ENCODE measurements around the gene KCTD1.

Gene KCTD1

GRCh38 chr18:26536664-26537063 is 11.7 kb downstream of the KCTD1 start:
- no peaks in the 10 kb centered on the region for H3K4me1 ChIP-seq (ENCODE audit: control insufficient read depth, insufficient read depth, low read length, poor library complexity, severe bottlenecking)
- no peaks in the 10 kb centered on the region for H3K36me3 ChIP-seq (ENCODE audit: control insufficient read depth, insufficient read depth, low read length)
- no peak for DNase-seq
- no peak overlapping the region for H3K27ac ChIP-seq (ENCODE audit: insufficient read depth, low read length, poor library complexity, severe bottlenecking)
- H3K9me3 ChIP-seq (ENCODE audit: control insufficient read depth, low read length) = no peaks in the 10 kb centered on the region
- no peaks in the 10 kb centered on the region for H3K27me3 ChIP-seq (replicated peaks; ENCODE audit: control insufficient read depth, insufficient read depth, low read length, poor library complexity, severe bottlenecking)
- no peak overlapping the region for H3K4me3 ChIP-seq (ENCODE audit: insufficient read depth, low read depth, low read length, poor library complexity, severe bottlenecking)

GRCh38 chr18:26536032-26536431 is 12.3 kb downstream of the KCTD1 start:
- no peaks in the 10 kb centered on the region for H3K4me1 ChIP-seq (ENCODE audit: control insufficient read depth, insufficient read depth, low read length, poor library complexity, severe bottlenecking)
- no peak for DNase-seq
- H3K27ac ChIP-seq (ENCODE audit: insufficient read depth, low read length, poor library complexity, severe bottlenecking) = no peak overlapping the region
- H3K36me3 ChIP-seq (ENCODE audit: control insufficient read depth, insufficient read depth, low read length) = no peaks in the 10 kb centered on the region
- no peaks in the 10 kb centered on the region for H3K27me3 ChIP-seq (replicated peaks; ENCODE audit: control insufficient read depth, insufficient read depth, low read length, poor library complexity, severe bottlenecking)
- H3K4me3 ChIP-seq (ENCODE audit: insufficient read depth, low read depth, low read length, poor library complexity, severe bottlenecking) = no peak overlapping the region
- no peaks in the 10 kb centered on the region for H3K9me3 ChIP-seq (ENCODE audit: control insufficient read depth, low read length)

- Histone ChIP-seq H3K4me1 (ENCODE audit: control insufficient read depth, insufficient read depth, low read length, poor library complexity, severe bottlenecking) (no peaks in the 10 kb centered on the region), H3K27me3 (replicated peaks; ENCODE audit: control insufficient read depth, insufficient read depth, low read length, poor library complexity, severe bottlenecking) (no peaks in the 10 kb centered on the region), H3K27ac (ENCODE audit: insufficient read depth, low read length, poor library complexity, severe bottlenecking) (no peak overlapping the region), H3K36me3 (ENCODE audit: control insufficient read depth, insufficient read depth, low read length) (no peaks in the 10 kb centered on the region), H3K9me3 (ENCODE audit: control insufficient read depth, low read length) (no peaks in the 10 kb centered on the region), H3K4me3 (ENCODE audit: insufficient read depth, low read depth, low read length, poor library complexity, severe bottlenecking) (no peak overlapping the region)
- no peak for DNase-seq
These were observed 12.7 kb downstream of the KCTD1 start for GRCh38 chr18:26535630-26536029.

- H3K4me3 ChIP-seq (ENCODE audit: insufficient read depth, low read depth, low read length, poor library complexity, severe bottlenecking) = no peak overlapping the region
- H3K36me3 ChIP-seq (ENCODE audit: control insufficient read depth, insufficient read depth, low read length) = no peaks in the 10 kb centered on the region
- H3K27me3 ChIP-seq (replicated peaks; ENCODE audit: control insufficient read depth, insufficient read depth, low read length, poor library complexity, severe bottlenecking) = no peaks in the 10 kb centered on the region
- H3K9me3 ChIP-seq (ENCODE audit: control insufficient read depth, low read length) = no peaks in the 10 kb centered on the region
- H3K4me1 ChIP-seq (ENCODE audit: control insufficient read depth, insufficient read depth, low read length, poor library complexity, severe bottlenecking) = no peaks in the 10 kb centered on the region
- H3K27ac ChIP-seq (ENCODE audit: insufficient read depth, low read length, poor library complexity, severe bottlenecking) = no peak overlapping the region
- DNase-seq = no peak
These were observed 15.7 kb downstream of the KCTD1 start for GRCh38 chr18:26532367-26533340.

GRCh38 chr18:26531605-26532298 is 16.6 kb downstream of the KCTD1 start:
- Histone ChIP-seq H3K27me3 (replicated peaks; ENCODE audit: control insufficient read depth, insufficient read depth, low read length, poor library complexity, severe bottlenecking) (no peaks in the 10 kb centered on the region), H3K36me3 (ENCODE audit: control insufficient read depth, insufficient read depth, low read length) (no peaks in the 10 kb centered on the region)
- DNase-seq = no peak

GRCh38 chr18:26526966-26527234 is 21.5 kb downstream of the KCTD1 start:
- no peaks in the 10 kb centered on the region for H3K4me1 ChIP-seq (ENCODE audit: control insufficient read depth, insufficient read depth, low read length, poor library complexity, severe bottlenecking)
- DNase-seq = no peak
- no peak overlapping the region for H3K27ac ChIP-seq (ENCODE audit: insufficient read depth, low read length, poor library complexity, severe bottlenecking)
- no peaks in the 10 kb centered on the region for H3K36me3 ChIP-seq (ENCODE audit: control insufficient read depth, insufficient read depth, low read length)
- no peak overlapping the region for H3K4me3 ChIP-seq (ENCODE audit: insufficient read depth, low read depth, low read length, poor library complexity, severe bottlenecking)
- H3K27me3 ChIP-seq (replicated peaks; ENCODE audit: control insufficient read depth, insufficient read depth, low read length, poor library complexity, severe bottlenecking) = no peaks in the 10 kb centered on the region
- no peaks in the 10 kb centered on the region for H3K9me3 ChIP-seq (ENCODE audit: control insufficient read depth, low read length)

More at GRCh38 chr18:26531605-26532298, 16.6 kb downstream of the KCTD1 start:
- Histone ChIP-seq H3K4me1 (ENCODE audit: control insufficient read depth, insufficient read depth, low read length, poor library complexity, severe bottlenecking) (no peaks in the 10 kb centered on the region), H3K4me3 (ENCODE audit: insufficient read depth, low read depth, low read length, poor library complexity, severe bottlenecking) (no peak overlapping the region), H3K27ac (ENCODE audit: insufficient read depth, low read length, poor library complexity, severe bottlenecking) (no peak overlapping the region), H3K9me3 (ENCODE audit: control insufficient read depth, low read length) (no peaks in the 10 kb centered on the region)

- no peak for DNase-seq
- Histone ChIP-seq H3K9me3 (ENCODE audit: control insufficient read depth, low read length) (no peaks in the 10 kb centered on the region), H3K27me3 (replicated peaks; ENCODE audit: control insufficient read depth, insufficient read depth, low read length, poor library complexity, severe bottlenecking) (no peaks in the 10 kb centered on the region), H3K36me3 (ENCODE audit: control insufficient read depth, insufficient read depth, low read length) (no peaks in the 10 kb centered on the region), H3K27ac (ENCODE audit: insufficient read depth, low read length, poor library complexity, severe bottlenecking) (no peak overlapping the region), H3K4me1 (ENCODE audit: control insufficient read depth, insufficient read depth, low read length, poor library complexity, severe bottlenecking) (no peaks in the 10 kb centered on the region), H3K4me3 (ENCODE audit: insufficient read depth, low read depth, low read length, poor library complexity, severe bottlenecking) (no peak overlapping the region)
These were observed 22.0 kb downstream of the KCTD1 start for GRCh38 chr18:26526128-26526965.

- no peaks in the 10 kb centered on the region for H3K4me1 ChIP-seq (ENCODE audit: control insufficient read depth, insufficient read depth, low read length, poor library complexity, severe bottlenecking)
- H3K27me3 ChIP-seq (replicated peaks; ENCODE audit: control insufficient read depth, insufficient read depth, low read length, poor library complexity, severe bottlenecking) = no peaks in the 10 kb centered on the region
- H3K27ac ChIP-seq (ENCODE audit: insufficient read depth, low read length, poor library complexity, severe bottlenecking) = no peak overlapping the region
- H3K36me3 ChIP-seq (ENCODE audit: control insufficient read depth, insufficient read depth, low read length) = no peaks in the 10 kb centered on the region
- DNase-seq = no peak
- no peaks in the 10 kb centered on the region for H3K9me3 ChIP-seq (ENCODE audit: control insufficient read depth, low read length)
- H3K4me3 ChIP-seq (ENCODE audit: insufficient read depth, low read depth, low read length, poor library complexity, severe bottlenecking) = no peak overlapping the region
These were observed 23.6 kb downstream of the KCTD1 start for GRCh38 chr18:26524504-26525351.

- H3K27ac ChIP-seq (ENCODE audit: insufficient read depth, low read length, poor library complexity, severe bottlenecking) = no peak overlapping the region
- no peak for DNase-seq
These were observed 24.4 kb downstream of the KCTD1 start for GRCh38 chr18:26524002-26524401.

More at GRCh38 chr18:26524002-26524401, 24.4 kb downstream of the KCTD1 start:
- H3K27me3 ChIP-seq (replicated peaks; ENCODE audit: control insufficient read depth, insufficient read depth, low read length, poor library complexity, severe bottlenecking) = no peaks in the 10 kb centered on the region
- H3K36me3 ChIP-seq (ENCODE audit: control insufficient read depth, insufficient read depth, low read length) = no peaks in the 10 kb centered on the region
- no peak overlapping the region for H3K4me3 ChIP-seq (ENCODE audit: insufficient read depth, low read depth, low read length, poor library complexity, severe bottlenecking)
- no peaks in the 10 kb centered on the region for H3K9me3 ChIP-seq (ENCODE audit: control insufficient read depth, low read length)
- H3K4me1 ChIP-seq (ENCODE audit: control insufficient read depth, insufficient read depth, low read length, poor library complexity, severe bottlenecking) = no peaks in the 10 kb centered on the region
